Activated CD4-positive, alpha-beta memory T cell treated with anti-CD3 and anti-CD28 coated beads for 36 hours (primary cell): Measurements from ENCODE around the gene MRPL21. TPM values are rescaled to one million over a fixed set of nuclear protein-coding genes. Genes with fewer than 3 reads are reported as not detected.

Source experiments
- CTCF ChIA-PET: fragments of 350-600 bp; sonication (Branson Sonifier 250); formaldehyde crosslinking; loops from one replicate; lab custom pipeline; 2021; ENCODE audit warnings: antibody characterized with exemption, inconsistent platforms; lab: Charles Lee
- POLR2A ChIA-PET: fragments of 350-600 bp; sonication (Branson Sonifier 250); formaldehyde crosslinking; loops from one replicate; lab custom pipeline; 2021; ENCODE audit warnings: antibody characterized with exemption; lab: Charles Lee
- DNase-seq: peaks from one replicate; pipeline ENCODE4 v3.0.0-alpha.2; 2020
- H3K27ac Mint-ChIP-seq: one replicate; pipeline ENCODE4 v1.8.0; 2021; ENCODE audit warnings: mixed read lengths
- H3K27me3 Mint-ChIP-seq: one replicate; pipeline ENCODE4 v1.8.0; 2021; ENCODE audit warnings: mixed read lengths
- H3K36me3 Mint-ChIP-seq: one replicate; pipeline ENCODE4 v1.8.0; 2021; ENCODE audit warnings: mixed read lengths
- H3K4me1 Mint-ChIP-seq: one replicate; pipeline ENCODE4 v1.8.0; 2021; ENCODE audit warnings: low read depth, mixed read lengths
- H3K4me3 Mint-ChIP-seq: one replicate; pipeline ENCODE4 v1.8.0; 2021; ENCODE audit warnings: mild to moderate bottlenecking, mixed read lengths
- H3K9me3 Mint-ChIP-seq: one replicate; pipeline ENCODE4 v1.8.0; 2021; ENCODE audit warnings: mixed read lengths
- intact Hi-C: fragments of 100-400 bp; cut with micrococcal nuclease; formaldehyde crosslinking; loops from one replicate; pipeline ENCODE4 v1.15.1; 2023
- total RNA-seq, 2 experiments: library from RNA; stranded (reverse); gene quantifications; one replicate each; pipeline ENCODE4 v1.2.3, GENCODE V29; 2021

MRPL21 gene
- total RNA-seq, 2 experiments from 2014 or later = 80.7 to 86.0 TPM

DNA sequence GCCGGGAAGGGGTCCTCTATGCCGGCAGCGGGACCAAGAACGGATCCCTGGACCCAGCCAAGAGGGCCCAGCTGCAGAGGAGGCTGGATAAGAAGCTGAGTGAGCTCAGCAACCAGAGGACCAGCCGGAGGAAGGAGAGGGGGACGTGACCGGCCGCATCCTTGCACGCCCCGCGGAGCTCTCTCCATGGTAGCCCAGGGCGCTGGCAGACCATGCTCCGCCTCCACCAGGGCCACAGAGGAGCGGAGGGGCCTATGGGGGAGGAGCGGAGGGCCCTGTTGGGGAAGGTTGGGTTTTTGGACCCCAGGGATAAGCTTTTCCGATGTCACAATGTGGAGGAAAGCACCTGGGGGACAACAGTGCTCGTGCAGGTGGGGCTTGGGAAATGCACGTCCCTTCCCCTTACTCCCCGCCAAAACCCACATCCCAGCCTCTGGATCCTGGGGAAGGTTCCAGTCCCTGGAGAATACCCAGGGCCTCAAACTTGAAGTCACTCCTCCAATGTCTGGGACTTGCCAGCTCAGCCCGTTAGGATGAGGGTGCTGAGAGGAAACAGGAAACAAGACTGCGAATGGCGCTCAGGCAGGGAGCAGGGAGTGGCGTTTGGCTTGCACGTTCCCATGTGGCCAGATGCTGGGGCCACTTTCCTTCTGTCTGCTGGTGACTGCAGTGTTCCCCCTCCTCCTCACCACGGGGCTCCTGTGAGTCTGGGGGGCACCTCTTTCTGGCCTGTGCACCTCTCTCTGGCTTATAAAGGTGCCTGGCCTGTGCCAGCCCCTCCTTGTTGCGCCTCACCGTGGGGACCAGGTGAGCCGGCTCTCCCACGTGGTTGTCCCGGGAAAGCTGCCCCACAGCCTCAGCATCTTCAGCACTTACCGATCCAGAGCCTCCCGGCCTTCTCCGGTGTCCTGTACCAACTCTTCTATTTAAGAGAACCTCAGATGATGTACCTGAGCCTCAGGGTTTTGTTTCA lies 36.2 kb upstream of the MRPL21 start:
- Mint-ChIP-seq H3K9me3 (no peaks in the 10 kb centered on the region), H3K27ac (no peak overlapping the region), H3K36me3 (peaks cover 7% of the 10 kb centered on the region), H3K27me3 (no peaks in the 10 kb centered on the region), H3K4me3 (no peak overlapping the region), H3K4me1 (no peaks in the 10 kb centered on the region)
- no peak for DNase-seq
- ChIA-PET CTCF (no interaction called here), POLR2A (no interaction called here)
- intact Hi-C loops = no loop called here

DNA sequence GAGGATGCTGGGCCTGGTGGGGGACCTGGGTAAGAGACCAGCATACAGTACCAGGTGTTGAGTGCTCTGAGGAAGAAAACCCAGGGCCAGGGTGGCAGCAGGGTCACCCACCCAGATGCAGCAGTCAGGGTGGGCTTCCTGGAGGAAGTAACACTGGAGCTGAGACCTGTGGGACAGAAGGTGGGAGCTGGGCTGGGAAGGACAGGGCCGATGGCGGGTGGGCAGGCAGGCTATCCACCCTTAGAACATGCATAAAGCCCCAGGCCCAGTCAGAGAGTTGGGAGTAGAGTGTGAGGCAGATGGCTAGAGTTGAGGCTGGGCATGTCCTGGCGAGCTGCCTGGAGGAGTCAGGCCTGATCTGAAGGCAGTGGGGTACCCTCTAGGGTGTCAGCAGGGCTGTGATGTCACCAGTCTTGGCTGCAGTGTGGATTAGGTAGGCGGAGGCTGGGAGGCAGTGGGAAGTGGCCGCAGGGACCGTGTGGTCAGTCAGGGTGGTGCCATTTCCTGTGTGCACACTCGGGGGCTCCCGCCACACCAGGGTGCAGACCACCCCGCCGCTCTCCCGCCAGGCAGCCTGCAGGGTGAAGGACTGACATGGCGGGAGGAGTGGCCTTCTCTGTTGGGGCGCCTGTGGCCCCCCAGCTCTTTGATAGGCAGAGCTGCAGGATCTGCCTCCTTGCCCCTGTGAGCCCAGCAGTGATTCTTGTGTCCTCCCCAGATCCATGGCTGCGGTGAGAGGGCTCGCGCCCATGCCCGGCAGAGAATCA lies 35.4 kb upstream of the MRPL21 start:
- Mint-ChIP-seq H3K4me1 (no peaks in the 10 kb centered on the region), H3K36me3 (peaks cover 7% of the 10 kb centered on the region), H3K27me3 (no peaks in the 10 kb centered on the region), H3K27ac (no peak overlapping the region), H3K4me3 (no peak overlapping the region), H3K9me3 (no peaks in the 10 kb centered on the region)
- POLR2A ChIA-PET = no interaction called here
- no peak for DNase-seq
- CTCF ChIA-PET = no interaction called here
- intact Hi-C loops = no loop called here

DNA sequence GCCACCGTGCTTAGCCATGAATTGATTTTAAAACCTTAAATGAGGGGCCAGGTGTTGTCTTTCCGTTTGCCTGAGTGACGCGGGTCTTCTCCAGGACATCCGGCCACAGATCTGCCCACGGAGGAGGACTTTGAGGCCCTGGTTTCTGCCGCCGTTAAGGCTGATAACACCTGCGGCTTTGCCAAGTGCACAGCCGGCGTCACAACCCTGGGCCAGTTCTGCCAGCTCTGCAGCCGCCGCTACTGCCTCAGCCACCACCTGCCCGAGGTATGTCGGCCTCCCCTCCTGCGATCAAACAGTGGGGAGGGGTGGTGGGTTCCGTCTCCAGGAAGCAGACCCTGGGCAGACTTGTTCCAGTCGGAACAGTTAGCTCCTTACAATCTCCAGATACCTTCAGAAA lies 34.5 kb upstream of the MRPL21 start:
- peaks cover 7% of the 10 kb centered on the region for H3K36me3 Mint-ChIP-seq
- H3K4me1 Mint-ChIP-seq = no peaks in the 10 kb centered on the region
- no peak overlapping the region for H3K27ac Mint-ChIP-seq
- no peaks in the 10 kb centered on the region for H3K27me3 Mint-ChIP-seq
- no peak overlapping the region for H3K4me3 Mint-ChIP-seq
- intact Hi-C loops = no loop called here
- POLR2A ChIA-PET = no interaction called here
- DNase-seq = no peak
- no peaks in the 10 kb centered on the region for H3K9me3 Mint-ChIP-seq
- CTCF ChIA-PET = no interaction called here

DNA sequence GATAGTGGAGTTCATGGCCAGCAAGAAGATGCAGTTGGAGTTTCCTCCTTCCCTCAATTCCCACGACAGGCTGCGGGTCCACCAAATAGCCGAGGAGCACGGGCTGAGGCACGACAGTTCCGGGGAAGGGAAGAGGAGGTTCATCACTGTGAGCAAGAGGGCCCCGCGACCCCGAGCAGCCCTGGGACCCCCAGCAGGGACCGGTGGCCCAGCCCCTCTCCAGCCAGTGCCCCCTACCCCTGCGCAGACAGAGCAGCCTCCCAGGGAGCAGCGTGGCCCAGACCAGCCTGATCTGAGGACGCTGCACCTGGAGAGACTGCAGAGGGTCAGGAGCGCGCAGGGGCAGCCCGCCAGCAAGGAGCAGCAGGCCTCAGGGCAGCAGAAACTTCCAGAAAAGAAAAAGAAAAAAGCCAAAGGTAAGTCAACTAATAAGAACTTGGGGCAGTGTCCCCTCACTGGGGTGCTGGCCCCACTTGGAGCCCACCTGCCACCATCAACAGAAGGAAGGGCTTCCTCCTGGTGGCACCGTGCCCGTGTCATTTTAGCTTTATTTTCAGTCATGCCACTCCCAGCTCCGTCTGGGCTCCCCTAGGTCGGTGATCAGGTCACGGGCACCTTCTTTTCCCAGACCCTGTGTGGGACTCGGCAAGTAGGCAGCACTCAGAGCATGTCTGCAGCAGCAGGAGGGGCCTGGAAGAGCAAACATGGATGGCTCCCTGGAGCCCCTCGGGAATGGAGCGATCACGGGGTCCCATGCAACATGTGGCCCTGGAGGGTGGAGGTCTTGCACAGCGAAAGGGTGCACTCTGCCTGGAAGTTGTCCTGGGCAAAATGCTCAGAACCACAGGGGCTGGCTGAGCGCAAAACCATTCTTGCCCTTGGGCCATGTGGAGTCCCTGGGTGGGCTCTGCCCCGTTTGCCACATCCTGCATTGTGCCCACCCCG lies 33.3 kb upstream of the MRPL21 start:
- intact Hi-C loops = no loop called here
- H3K27ac Mint-ChIP-seq = no peak overlapping the region
- H3K36me3 Mint-ChIP-seq = peaks cover 7% of the 10 kb centered on the region
- ChIA-PET POLR2A (no interaction called here), CTCF (no interaction called here)
- H3K27me3 Mint-ChIP-seq = no peaks in the 10 kb centered on the region
- DNase-seq = no peak
- no peak overlapping the region for H3K4me3 Mint-ChIP-seq
- H3K4me1 Mint-ChIP-seq = no peaks in the 10 kb centered on the region
- H3K9me3 Mint-ChIP-seq = no peaks in the 10 kb centered on the region

DNA sequence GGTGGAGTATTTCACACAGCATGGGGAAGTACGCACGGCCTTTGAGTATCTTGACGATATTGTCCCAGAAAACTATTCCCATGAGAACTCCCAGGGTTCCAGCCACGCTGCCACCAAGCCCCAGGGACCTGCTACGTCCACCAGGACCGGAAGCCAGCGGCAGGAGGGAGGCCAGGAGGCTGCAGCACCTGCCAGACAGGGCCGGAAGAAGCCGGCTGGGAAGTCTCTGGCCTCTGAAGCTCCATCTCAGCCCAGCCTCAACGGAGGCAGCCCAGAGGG lies 32.7 kb upstream of the MRPL21 start:
- ChIA-PET CTCF (no interaction called here), POLR2A (no interaction called here)
- no peaks in the 10 kb centered on the region for H3K4me1 Mint-ChIP-seq
- H3K9me3 Mint-ChIP-seq = no peaks in the 10 kb centered on the region
- DNase-seq = no peak
- H3K27ac Mint-ChIP-seq = no peak overlapping the region
- peaks cover 7% of the 10 kb centered on the region for H3K36me3 Mint-ChIP-seq
- intact Hi-C loops = no loop called here
- no peaks in the 10 kb centered on the region for H3K27me3 Mint-ChIP-seq
- no peak overlapping the region for H3K4me3 Mint-ChIP-seq

DNA sequence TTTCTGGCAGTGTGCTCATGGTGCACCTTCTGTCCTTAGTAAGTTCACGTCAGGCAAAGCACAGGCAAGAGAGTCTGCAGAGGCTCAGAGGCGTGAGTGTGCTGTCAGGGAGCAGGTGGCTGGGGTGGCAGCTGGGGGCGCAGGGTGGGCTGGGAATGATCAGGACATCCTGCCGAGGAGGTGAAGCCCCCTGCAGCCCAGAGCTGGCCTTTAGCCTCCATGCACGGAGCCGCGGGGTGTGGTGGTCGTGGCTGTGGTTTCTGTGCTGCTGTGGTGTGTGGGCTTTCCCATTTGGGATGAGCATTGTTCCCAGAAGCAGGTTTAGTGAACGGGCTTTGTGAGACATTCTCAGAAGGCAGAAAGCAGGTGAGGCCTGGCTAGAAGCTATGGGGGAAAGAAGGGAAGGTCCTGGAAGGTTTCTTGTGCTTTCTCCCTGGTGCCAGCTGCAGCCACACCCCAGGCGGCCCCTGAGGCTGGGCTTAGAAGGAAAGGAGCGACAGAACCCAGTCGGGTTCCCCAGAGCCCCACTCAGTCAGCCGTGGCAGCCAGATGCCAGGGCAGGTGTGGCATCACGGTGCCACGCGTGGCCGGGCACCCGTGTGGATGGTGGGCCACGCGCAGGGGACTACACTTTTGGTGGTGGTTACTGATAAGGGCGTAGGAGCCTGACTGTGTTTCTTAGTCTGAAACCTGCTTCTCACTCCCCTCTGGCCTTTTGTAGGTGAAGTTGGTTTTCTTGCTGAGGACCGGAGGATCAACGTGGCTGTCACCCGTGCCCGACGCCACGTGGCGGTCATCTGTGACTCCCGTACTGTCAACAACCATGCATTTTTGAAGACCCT lies 32.1 kb upstream of the MRPL21 start:
- intact Hi-C loops = no loop called here
- CTCF ChIA-PET = no interaction called here
- DNase-seq = no peak
- no peak overlapping the region for H3K27ac Mint-ChIP-seq
- no peaks in the 10 kb centered on the region for H3K27me3 Mint-ChIP-seq
- POLR2A ChIA-PET = no interaction called here
- no peak overlapping the region for H3K4me3 Mint-ChIP-seq
- no peaks in the 10 kb centered on the region for H3K9me3 Mint-ChIP-seq
- H3K36me3 Mint-ChIP-seq = peaks cover 5% of the 10 kb centered on the region
- H3K4me1 Mint-ChIP-seq = no peaks in the 10 kb centered on the region

DNA sequence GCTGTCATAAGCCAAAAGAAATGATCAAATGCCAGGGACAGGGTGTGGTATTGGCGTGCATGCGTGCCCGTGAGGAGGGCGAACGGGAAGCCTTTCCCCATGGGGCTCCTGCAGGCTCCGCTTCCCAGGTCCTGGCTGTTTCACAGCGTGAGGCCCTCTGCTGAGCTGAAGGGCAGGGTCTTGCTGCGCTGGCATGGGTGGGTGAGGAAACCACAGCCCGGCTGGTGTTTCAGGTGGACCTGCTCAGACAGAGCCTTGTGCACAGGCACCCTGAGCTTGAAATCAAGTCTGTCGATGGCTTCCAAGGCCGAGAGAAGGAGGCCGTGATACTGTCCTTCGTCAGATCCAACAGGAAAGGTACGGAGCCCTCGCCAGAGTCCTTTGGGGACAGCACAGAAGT lies 31.4 kb upstream of the MRPL21 start:
- ChIA-PET POLR2A (no interaction called here), CTCF (no interaction called here)
- intact Hi-C loops = no loop called here
- Mint-ChIP-seq H3K27me3 (no peaks in the 10 kb centered on the region), H3K9me3 (no peaks in the 10 kb centered on the region), H3K27ac (no peak overlapping the region), H3K4me3 (no peak overlapping the region), H3K36me3 (peaks cover 10% of the 10 kb centered on the region), H3K4me1 (no peaks in the 10 kb centered on the region)
- DNase-seq = no peak

DNA sequence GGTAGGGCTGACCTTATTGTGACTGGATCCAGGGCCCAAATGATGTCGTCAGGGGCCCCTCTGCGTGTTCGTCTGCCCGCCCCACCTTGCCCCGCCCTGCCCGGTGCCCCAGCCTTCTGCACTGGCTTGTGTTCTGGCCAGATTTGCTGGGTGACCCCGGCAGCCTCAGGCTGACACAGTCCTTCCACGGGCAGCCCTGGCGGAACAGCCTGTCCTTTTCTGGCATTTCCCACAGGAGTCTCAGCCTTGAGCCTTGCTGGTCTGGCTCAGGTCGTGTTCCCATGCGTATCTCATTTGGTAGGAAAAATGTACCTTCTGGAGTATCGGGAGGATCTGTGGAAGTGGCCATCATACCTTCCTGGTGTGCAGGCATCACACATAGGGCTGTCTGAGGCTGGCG lies 31.0 kb upstream of the MRPL21 start:
- intact Hi-C loops = no loop called here
- Mint-ChIP-seq H3K4me1 (no peaks in the 10 kb centered on the region), H3K4me3 (no peak overlapping the region), H3K36me3 (peaks cover 13% of the 10 kb centered on the region), H3K27ac (no peak overlapping the region), H3K9me3 (no peaks in the 10 kb centered on the region), H3K27me3 (no peaks in the 10 kb centered on the region)
- CTCF ChIA-PET = no interaction called here
- DNase-seq = no peak
- POLR2A ChIA-PET = no interaction called here

DNA sequence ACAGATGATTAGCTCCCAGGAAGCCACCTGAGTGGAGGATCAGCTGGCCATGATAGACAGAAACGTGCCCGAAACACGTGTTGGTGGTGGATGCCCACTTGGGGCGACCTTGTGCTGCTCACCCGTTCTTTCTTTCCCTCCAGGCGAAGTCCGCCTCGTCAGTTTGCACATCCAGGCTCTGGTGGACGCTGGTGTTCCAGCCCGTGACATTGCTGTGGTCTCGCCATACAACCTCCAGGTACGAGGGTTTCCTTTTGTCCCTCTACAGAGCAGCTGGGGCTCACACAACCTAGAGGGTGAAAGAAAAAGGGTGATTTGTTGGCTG lies 30.7 kb upstream of the MRPL21 start:
- no peak for DNase-seq
- H3K4me3 Mint-ChIP-seq = no peak overlapping the region
- ChIA-PET CTCF (no interaction called here), POLR2A (no interaction called here)
- intact Hi-C loops = no loop called here
- H3K36me3 Mint-ChIP-seq = peaks cover 17% of the 10 kb centered on the region
- H3K9me3 Mint-ChIP-seq = no peaks in the 10 kb centered on the region
- H3K27ac Mint-ChIP-seq = no peak overlapping the region
- H3K27me3 Mint-ChIP-seq = no peaks in the 10 kb centered on the region
- H3K4me1 Mint-ChIP-seq = no peaks in the 10 kb centered on the region

DNA sequence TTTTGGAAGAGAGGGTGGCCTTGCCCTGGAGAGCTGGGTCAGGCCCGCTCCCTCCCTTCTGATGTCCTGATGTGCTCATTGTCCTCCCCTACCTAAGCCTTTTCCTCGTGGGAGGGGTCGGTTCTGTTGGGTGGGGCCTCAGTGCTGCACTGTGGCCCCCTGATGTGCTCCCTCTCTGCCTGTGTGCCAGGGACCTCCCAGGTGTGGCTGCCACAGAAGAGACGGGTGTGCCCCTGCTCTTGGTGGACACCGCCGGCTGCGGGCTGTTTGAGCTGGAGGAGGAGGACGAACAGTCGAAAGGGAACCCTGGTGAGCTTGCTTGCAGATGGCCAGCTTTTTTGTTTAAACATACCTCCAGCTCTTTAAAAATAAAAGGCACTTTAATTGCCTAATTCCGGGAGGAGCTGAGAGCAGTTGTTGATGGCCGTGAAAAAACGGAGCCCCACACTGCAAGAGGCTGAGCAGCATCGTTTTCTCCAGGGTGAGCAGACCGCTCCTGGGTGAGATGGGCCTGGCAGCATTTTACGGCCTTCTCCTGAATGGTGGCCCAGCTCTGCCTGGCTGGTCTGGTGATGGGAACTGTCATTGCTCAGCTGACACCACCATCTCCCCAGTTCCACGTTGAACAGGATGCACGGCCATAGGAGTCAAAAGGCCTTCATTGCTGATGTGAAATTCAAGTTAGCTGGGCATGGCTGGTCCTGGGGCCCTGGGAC lies 30.1 kb upstream of the MRPL21 start:
- ChIA-PET CTCF (no interaction called here), POLR2A (no interaction called here)
- intact Hi-C loops = no loop called here
- peaks cover 18% of the 10 kb centered on the region for H3K36me3 Mint-ChIP-seq
- no peaks in the 10 kb centered on the region for H3K27me3 Mint-ChIP-seq
- no peaks in the 10 kb centered on the region for H3K4me1 Mint-ChIP-seq
- H3K4me3 Mint-ChIP-seq = no peak overlapping the region
- DNase-seq = no peak
- H3K27ac Mint-ChIP-seq = no peak overlapping the region
- no peaks in the 10 kb centered on the region for H3K9me3 Mint-ChIP-seq

DNA sequence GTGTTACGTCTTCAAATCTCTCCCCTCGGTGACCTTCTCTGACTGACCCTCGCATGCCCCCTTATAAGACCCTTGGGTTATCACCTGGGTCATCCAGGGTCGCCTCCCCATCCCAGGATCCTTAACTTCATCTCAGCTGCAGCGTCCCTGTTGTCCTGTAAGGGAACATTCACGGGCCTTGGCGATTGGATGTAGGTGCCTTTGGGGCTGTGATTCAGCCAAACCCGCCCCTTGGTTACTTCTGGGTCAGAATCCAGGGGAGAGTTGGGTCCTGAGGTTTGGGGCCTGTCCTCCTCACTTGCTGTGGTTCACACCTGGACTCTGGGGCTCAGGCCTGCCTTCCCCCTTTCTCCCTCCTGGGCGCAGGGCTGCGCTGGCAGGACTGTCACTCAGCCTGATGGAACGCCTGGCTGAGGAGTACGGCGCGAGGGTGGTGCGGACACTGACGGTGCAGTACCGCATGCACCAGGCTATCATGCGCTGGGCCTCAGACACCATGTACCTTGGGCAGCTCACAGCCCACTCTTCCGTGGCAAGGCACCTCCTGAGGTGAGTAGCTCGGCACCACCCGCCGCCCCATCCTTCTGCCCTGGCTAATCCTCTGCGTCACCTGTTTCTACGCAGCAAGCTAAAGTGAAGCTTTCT lies 29.4 kb upstream of the MRPL21 start:
- no peak overlapping the region for H3K27ac Mint-ChIP-seq
- H3K27me3 Mint-ChIP-seq = no peaks in the 10 kb centered on the region
- no peaks in the 10 kb centered on the region for H3K4me1 Mint-ChIP-seq
- ChIA-PET CTCF (no interaction called here), POLR2A (no interaction called here)
- intact Hi-C loops = no loop called here
- no peak overlapping the region for H3K4me3 Mint-ChIP-seq
- H3K9me3 Mint-ChIP-seq = no peaks in the 10 kb centered on the region
- DNase-seq = no peak
- peaks cover 19% of the 10 kb centered on the region for H3K36me3 Mint-ChIP-seq
